ENCODE data around the gene MAP2.
"Not testable (repeated sequence)": the region's sequence is repeated elsewhere in the genome, so short reads cannot be mapped to it uniquely, and the experiment has no call there.

The MAP2 gene

GRCh38 chr2:209596262-209596661, 172.4 kb downstream of the MAP2 start:
- no peak for DNase-seq (ENCODE audit: low read depth)

- DNase-seq (ENCODE audit: low read depth), result not testable (repeated sequence)
These were observed 174.4 kb downstream of the MAP2 start for GRCh38 chr2:209598227-209598626.

GRCh38 chr2:209600341-209601171, 176.7 kb downstream of the MAP2 start:
- no peak for DNase-seq (ENCODE audit: low read depth)

- DNase-seq (ENCODE audit: low read depth), result no peak
These were observed 177.7 kb downstream of the MAP2 start for GRCh38 chr2:209601497-209601896.

GRCh38 chr2:209602259-209602658, 178.4 kb downstream of the MAP2 start:
- DNase-seq (ENCODE audit: low read depth), result no peak

- DNase-seq (ENCODE audit: low read depth), result no peak
These were observed 185.7 kb downstream of the MAP2 start for GRCh38 chr2:209609531-209609930.

GRCh38 chr2:209610631-209611030, 186.8 kb downstream of the MAP2 start:
- DNase-seq (ENCODE audit: low read depth), result no peak

- DNase-seq (ENCODE audit: low read depth), result no peak
These were observed 189.9 kb downstream of the MAP2 start for GRCh38 chr2:209613649-209614305.

GRCh38 chr2:209614690-209615369, 191.0 kb downstream of the MAP2 start:
- DNase-seq (ENCODE audit: low read depth), result no peak

GRCh38 chr2:209619782-209620181, 195.9 kb downstream of the MAP2 start:
- DNase-seq (ENCODE audit: low read depth), result no peak

- DNase-seq (ENCODE audit: low read depth), result no peak
These were observed 200.5 kb downstream of the MAP2 start for GRCh38 chr2:209624192-209624938.

GRCh38 chr2:209629597-209629996, 205.8 kb downstream of the MAP2 start:
- peak; percentile 25 for DNase-seq (ENCODE audit: low read depth)

GRCh38 chr2:209633911-209634310, 210.1 kb downstream of the MAP2 start:
- DNase-seq (ENCODE audit: low read depth), result no peak

- DNase-seq (ENCODE audit: low read depth), result peak; percentile 2
These were observed 212.2 kb downstream of the MAP2 start for GRCh38 chr2:209636076-209636475.

GRCh38 chr2:209637293-209637692, 213.4 kb downstream of the MAP2 start:
- DNase-seq (ENCODE audit: low read depth), result no peak

- DNase-seq (ENCODE audit: low read depth), result no peak
These were observed 214.5 kb downstream of the MAP2 start for GRCh38 chr2:209638346-209638745.

- no peak for DNase-seq (ENCODE audit: low read depth)
These were observed 216.5 kb downstream of the MAP2 start for GRCh38 chr2:209640358-209640757.

GRCh38 chr2:209642146-209642820, 218.4 kb downstream of the MAP2 start:
- no peak for DNase-seq (ENCODE audit: low read depth)

- DNase-seq (ENCODE audit: low read depth), result no peak
These were observed 221.0 kb downstream of the MAP2 start for GRCh38 chr2:209644842-209645241.

GRCh38 chr2:209648714-209649113, 224.9 kb downstream of the MAP2 start:
- peak; percentile 3 for DNase-seq (ENCODE audit: low read depth)

GRCh38 chr2:209653134-209653533, 229.3 kb downstream of the MAP2 start:
- DNase-seq (ENCODE audit: low read depth), result no peak

Measured in stromal cell of bone marrow (primary cell).